Astrocyte of the spinal cord (primary cell): ENCODE results near the gene CNNM2.

Source experiments
- DNase-seq: peaks from one replicate; pipeline ENCODE4 v3.0.0; 2011; ENCODE audit warnings: low read depth, low spot score
- H3K4me3 ChIP-seq: 2 replicates; pipeline ENCODE4 v1.5.1; 2011; ENCODE audit warnings: low read depth, mild to moderate bottlenecking, low read length, moderate library complexity
- CTCF ChIP-seq: IDR thresholded peaks from 2 replicates; pipeline ENCODE4 v1.5.1; 2012; ENCODE audit warnings: low read depth, mild to moderate bottlenecking, low read length, inconsistent platforms
- in situ Hi-C: cut with HindIII; loops from 2 replicates; pipeline ENCODE4 v1.10.0; 2017; ENCODE audit warnings: low sequenced_read_pairs

The CNNM2 gene

GRCh38 chr10:103053659-103054581, 135.8 kb downstream of the CNNM2 start:
- TF ChIP-seq CTCF = peak; percentile 69
- in situ Hi-C loops = no loop called here
- peak overlapping the region; percentile 31 for H3K4me3 ChIP-seq
- DNase-seq = peak; percentile 79

GRCh38 chr10:103054621-103055020, 136.5 kb downstream of the CNNM2 start:
- no peak for TF ChIP-seq CTCF
- no peak overlapping the region for H3K4me3 ChIP-seq
- DNase-seq = no peak
- in situ Hi-C loops = no loop called here

- in situ Hi-C loops = no loop called here
- no peak for DNase-seq
- no peak for TF ChIP-seq CTCF
- no peak overlapping the region for H3K4me3 ChIP-seq
Observed at GRCh38 chr10:103055105-103055504, 137.0 kb downstream of the CNNM2 start.

- in situ Hi-C loops = no loop called here
Observed at GRCh38 chr10:103058034-103058433, 139.9 kb downstream of the CNNM2 start.

GRCh38 chr10:103060575-103060974, 142.5 kb downstream of the CNNM2 start:
- DNase-seq = no peak
- in situ Hi-C loops = no loop called here
- no peak for TF ChIP-seq CTCF
- H3K4me3 ChIP-seq = no peak overlapping the region

More at GRCh38 chr10:103058034-103058433, 139.9 kb downstream of the CNNM2 start:
- H3K4me3 ChIP-seq = no peak overlapping the region
- no peak for TF ChIP-seq CTCF
- no peak for DNase-seq

- in situ Hi-C loops = no loop called here
- peak; percentile 14 for TF ChIP-seq CTCF
- no peak for DNase-seq
- H3K4me3 ChIP-seq = no peak overlapping the region
Observed at GRCh38 chr10:103062854-103063590, 144.9 kb downstream of the CNNM2 start.
